Left renal pelvis (tissue), 4 donors: ENCODE measurements around the gene TM7SF2. TPM values are rescaled to one million over a fixed set of nuclear protein-coding genes. Genes with fewer than 3 reads are reported as not detected.
A peak's percentile ranks its signal among the peaks of the same experiment; 100 is the strongest.
"Not testable (repeated sequence)": the region's sequence is repeated elsewhere in the genome, so short reads cannot be mapped to it uniquely, and the experiment has no call there.

Experiments used
- DNase-seq, 4 donors: peaks; one replicate each; pipeline ENCODE4 v3.0.0-alpha.2; 2013; ENCODE audit warnings: low read depth in 4 of 4, low spot score in 3 of 4
- polyA plus RNA-seq, 4 donors: library from polyadenylated mRNA; unstranded; fragments of 120-200 nt; gene quantifications; one replicate each; pipeline ENCODE4 v1.2.1, GENCODE V29; 2013; ENCODE audit not compliant: insufficient read length in 4 of 4

TM7SF2 gene
- polyA plus RNA-seq, 4 donors: 17.7 to 97.1 (median 70.3) TPM

GRCh38 chr11:65150131-65150508 is 38.4 kb downstream of the TM7SF2 start:
- not testable (repeated sequence) for DNase-seq

- peak in 1 of 4 donors; percentile 29 for DNase-seq
Observed at GRCh38 chr11:65150509-65151299, 39.0 kb downstream of the TM7SF2 start.

GRCh38 chr11:65151331-65151899 is 39.7 kb downstream of the TM7SF2 start:
- DNase-seq: no peak

- no peak for DNase-seq
Observed at GRCh38 chr11:65152122-65152521, 40.5 kb downstream of the TM7SF2 start.

GRCh38 chr11:65156256-65156655 is 44.6 kb downstream of the TM7SF2 start:
- DNase-seq: no peak

- no peak for DNase-seq
Observed at GRCh38 chr11:65156926-65157325, 45.3 kb downstream of the TM7SF2 start.

- no peak for DNase-seq
Observed at GRCh38 chr11:65157336-65157735, 45.7 kb downstream of the TM7SF2 start.

- DNase-seq: no peak
Observed at GRCh38 chr11:65159012-65159411, 47.3 kb downstream of the TM7SF2 start.

- DNase-seq: no peak
Observed at GRCh38 chr11:65160643-65161042, 49.0 kb downstream of the TM7SF2 start.

- DNase-seq: no peak
Observed at GRCh38 chr11:65163684-65164083, 52.0 kb downstream of the TM7SF2 start.

Other genes starting within 250 kb of the TM7SF2 start
- gene EHD1, start 233.3 kb upstream of the TM7SF2 start, polyA plus RNA-seq: 10 to 100 TPM; 48.7 to 68.8 (median 58.5) TPM
- 10 to 100 TPM; 12.9 to 26.0 (median 15.6) TPM for gene ATG2A, start 194.7 kb upstream of the TM7SF2 start, polyA plus RNA-seq
- gene PPP2R5B, start 187.2 kb upstream of the TM7SF2 start, polyA plus RNA-seq: 10 to 100 TPM; 13.2 to 20.8 (median 17.4) TPM
- gene GPHA2, start 176.0 kb upstream of the TM7SF2 start, polyA plus RNA-seq: 1 to 10 TPM; 1.6 to 3.5 (median 2.4) TPM
- gene MAJIN, start 139.8 kb upstream of the TM7SF2 start, polyA plus RNA-seq: 1 to 10 TPM in 1 of 4 donors, under 1 TPM in 2, not detected in 1; 0.53 to 1.3 (median 0.92) TPM
- gene BATF2, start 114.9 kb upstream of the TM7SF2 start, polyA plus RNA-seq: 1 to 10 TPM; 2.3 to 2.9 (median 2.6) TPM
- gene ARL2, start 97.7 kb upstream of the TM7SF2 start, polyA plus RNA-seq: 10 to 100 TPM; 54.6 to 74.5 (median 63.5) TPM
- 10 to 100 TPM; 25.3 to 32.4 (median 28.6) TPM for gene SNX15, start 84.4 kb upstream of the TM7SF2 start, polyA plus RNA-seq
- 10 to 100 TPM; 10.6 to 19.5 (median 11.3) TPM for gene SAC3D1, start 70.7 kb upstream of the TM7SF2 start, polyA plus RNA-seq
- gene NAALADL1, start 53.3 kb upstream of the TM7SF2 start, polyA plus RNA-seq: 10 to 100 TPM; 11.6 to 28.5 (median 12.6) TPM
- 10 to 100 TPM; 15.7 to 20.1 (median 18.0) TPM for gene CDCA5, start 27.8 kb upstream of the TM7SF2 start, polyA plus RNA-seq
- 10 to 100 TPM; 26.2 to 36.5 (median 31.0) TPM for gene ZFPL1, start 27.6 kb upstream of the TM7SF2 start, polyA plus RNA-seq
- gene VPS51, start 15.7 kb upstream of the TM7SF2 start, polyA plus RNA-seq: 100 to 1,000 TPM in 2 of 4 donors, 10 to 100 TPM in 2; 87.3 to 152 (median 103) TPM
- gene ZNHIT2, start 5.8 kb downstream of the TM7SF2 start, polyA plus RNA-seq: 10 to 100 TPM in 1 of 4 donors, 1 to 10 TPM in 3; 3.8 to 11.1 (median 5.9) TPM
- gene FAU, start 10.3 kb downstream of the TM7SF2 start, polyA plus RNA-seq: 100 to 1,000 TPM; 557 to 830 (median 587) TPM
- gene MRPL49, start 10.4 kb downstream of the TM7SF2 start, polyA plus RNA-seq: 10 to 100 TPM; 36.9 to 59.1 (median 56.3) TPM
- 10 to 100 TPM; 44.0 to 62.7 (median 55.2) TPM for gene SYVN1, start 22.6 kb downstream of the TM7SF2 start, polyA plus RNA-seq
- not detected for gene SPDYC, start 58.4 kb downstream of the TM7SF2 start, polyA plus RNA-seq
- gene CAPN1, start 70.1 kb downstream of the TM7SF2 start, polyA plus RNA-seq: 100 to 1,000 TPM in 1 of 4 donors, 10 to 100 TPM in 3; 76.5 to 113 (median 88.6) TPM
- gene POLA2, start 150.1 kb downstream of the TM7SF2 start, polyA plus RNA-seq: 10 to 100 TPM; 24.3 to 30.0 (median 28.3) TPM
- gene CDC42EP2, start 203.0 kb downstream of the TM7SF2 start, polyA plus RNA-seq: 10 to 100 TPM in 2 of 4 donors, 1 to 10 TPM in 2; 7.0 to 24.1 (median 11.4) TPM
- 100 to 1,000 TPM in 1 of 4 donors, 10 to 100 TPM in 3; 80.6 to 102 (median 88.0) TPM for gene DPF2, start 222.0 kb downstream of the TM7SF2 start, polyA plus RNA-seq
- under 1 TPM; 0.41 to 0.69 (median 0.55) TPM for gene TIGD3, start 242.9 kb downstream of the TM7SF2 start, polyA plus RNA-seq